ENCODE measurements around the gene BEND7. TPM values are rescaled to one million over a fixed set of nuclear protein-coding genes. Genes with fewer than 3 reads are reported as not detected.

The BEND7 gene
- total RNA-seq, 1 experiment from 2014 or later = 14.8 TPM

GRCh38 chr10:13448216-13448615, 80.6 kb downstream of the BEND7 start:
- no peak overlapping the region for H3K27ac ChIP-seq (ENCODE audit: low read depth, low read length, poor library complexity, severe bottlenecking)
- H3K9me3 ChIP-seq (ENCODE audit: low read depth, low read length, poor library complexity, severe bottlenecking) = no peaks in the 10 kb centered on the region
- no peak for DNase-seq (ENCODE audit: low spot score)
- H3K36me3 ChIP-seq (ENCODE audit: insufficient read depth, low read length, poor library complexity, severe bottlenecking) = no peaks in the 10 kb centered on the region
- TF ChIP-seq CTCF (conservative IDR thresholded peaks at IDR 0.05; ENCODE audit: low read depth, low read length) = no peak
- TF ChIP-seq EZH2 (IDR thresholded peaks at IDR 0.05; ENCODE audit: borderline replicate concordance, low read depth, low read length, poor library complexity, severe bottlenecking) = no peak
- no peaks in the 10 kb centered on the region for H3K27me3 ChIP-seq (replicated peaks; ENCODE audit: insufficient read depth, low read depth, low read length, poor library complexity)
- no TSS peak for BruUV-seq (replicated peaks)
- POLR2A ChIA-PET (ENCODE audit: low non-redundant PET) = no interaction called here
- no peaks in the 10 kb centered on the region for H3K4me1 ChIP-seq (ENCODE audit: insufficient read depth, low read length, poor library complexity, severe bottlenecking)
- intact Hi-C loops (cut with micrococcal nuclease; ENCODE audit: unreplicated experiment) = no loop called here
- H3K4me3 ChIP-seq (ENCODE audit: low read depth, low read length, poor library complexity, severe bottlenecking) = no peak overlapping the region
- CTCF ChIA-PET = no interaction called here

GRCh38 chr10:13445656-13446400, 83.0 kb downstream of the BEND7 start:
- Histone ChIP-seq H3K27ac (ENCODE audit: low read depth, low read length, poor library complexity, severe bottlenecking) (no peak overlapping the region), H3K4me3 (ENCODE audit: low read depth, low read length, poor library complexity, severe bottlenecking) (no peak overlapping the region), H3K9me3 (ENCODE audit: low read depth, low read length, poor library complexity, severe bottlenecking) (no peaks in the 10 kb centered on the region), H3K27me3 (replicated peaks; ENCODE audit: insufficient read depth, low read depth, low read length, poor library complexity) (no peaks in the 10 kb centered on the region), H3K4me1 (ENCODE audit: insufficient read depth, low read length, poor library complexity, severe bottlenecking) (no peaks in the 10 kb centered on the region), H3K36me3 (ENCODE audit: insufficient read depth, low read length, poor library complexity, severe bottlenecking) (no peaks in the 10 kb centered on the region)
- no peak for DNase-seq (ENCODE audit: low spot score)
- CTCF ChIA-PET = no interaction called here
- intact Hi-C loops (cut with micrococcal nuclease; ENCODE audit: unreplicated experiment) = no loop called here
- no TSS peak for BruUV-seq (replicated peaks)
- no peak for TF ChIP-seq CTCF (conservative IDR thresholded peaks at IDR 0.05; ENCODE audit: low read depth, low read length)
- no peak for TF ChIP-seq EZH2 (IDR thresholded peaks at IDR 0.05; ENCODE audit: borderline replicate concordance, low read depth, low read length, poor library complexity, severe bottlenecking)
- POLR2A ChIA-PET (ENCODE audit: low non-redundant PET) = no interaction called here

- ChIA-PET CTCF (interaction anchor here (3.5 kb wide), 1 partner anchor 69 kb away, joined by 25 read pairs; no protein-coding TSS in a partner anchor), POLR2A (ENCODE audit: low non-redundant PET) (no interaction called here)
- no peak overlapping the region for H3K4me3 ChIP-seq (ENCODE audit: low read depth, low read length, poor library complexity, severe bottlenecking)
- H3K36me3 ChIP-seq (ENCODE audit: insufficient read depth, low read length, poor library complexity, severe bottlenecking) = no peaks in the 10 kb centered on the region
- peaks cover 16% of the 10 kb centered on the region for H3K27me3 ChIP-seq (replicated peaks; ENCODE audit: insufficient read depth, low read depth, low read length, poor library complexity)
- H3K9me3 ChIP-seq (ENCODE audit: low read depth, low read length, poor library complexity, severe bottlenecking) = no peaks in the 10 kb centered on the region
- intact Hi-C loops (cut with micrococcal nuclease; ENCODE audit: unreplicated experiment) = no loop called here
- no peak for DNase-seq (ENCODE audit: low spot score)
- H3K27ac ChIP-seq (ENCODE audit: low read depth, low read length, poor library complexity, severe bottlenecking) = no peak overlapping the region
- H3K4me1 ChIP-seq (ENCODE audit: insufficient read depth, low read length, poor library complexity, severe bottlenecking) = peaks cover 9% of the 10 kb centered on the region
- no TSS peak for BruUV-seq (replicated peaks)
- TF ChIP-seq EZH2 (IDR thresholded peaks at IDR 0.05; ENCODE audit: borderline replicate concordance, low read depth, low read length, poor library complexity, severe bottlenecking) (no peak), CTCF (conservative IDR thresholded peaks at IDR 0.05; ENCODE audit: low read depth, low read length) (no peak)
Measured at GRCh38 chr10:13441476-13441875, 87.3 kb downstream of the BEND7 start.
